ENCODE data around the gene FBXL17.

GRCh38 chr5:108344103-108344822, 37.6 kb downstream of the FBXL17 start:
- TF ChIP-seq CTCF (IDR thresholded peaks at IDR 0.05; ENCODE audit: low read depth, low read length) (no peak), EZH2phosphoT487 (IDR thresholded peaks at IDR 0.05; ENCODE audit: low read depth) (no peak)

Data from OCI-LY3 (cell line).